NOMO-1 treated with DMSO at 0.1 percent for 48 hours (cell line): Measurements from ENCODE around the gene PREX1.
"Not testable (repeated sequence)": the region's sequence is repeated elsewhere in the genome, so short reads cannot be mapped to it uniquely, and the experiment has no call there.

ENCODE experiments used
- DNase-seq: peaks from one replicate; lab custom pipeline; 2025; ENCODE audit not compliant: unreplicated experiment; lab: John Stamatoyannopoulos, UW

PREX1 gene

DNA sequence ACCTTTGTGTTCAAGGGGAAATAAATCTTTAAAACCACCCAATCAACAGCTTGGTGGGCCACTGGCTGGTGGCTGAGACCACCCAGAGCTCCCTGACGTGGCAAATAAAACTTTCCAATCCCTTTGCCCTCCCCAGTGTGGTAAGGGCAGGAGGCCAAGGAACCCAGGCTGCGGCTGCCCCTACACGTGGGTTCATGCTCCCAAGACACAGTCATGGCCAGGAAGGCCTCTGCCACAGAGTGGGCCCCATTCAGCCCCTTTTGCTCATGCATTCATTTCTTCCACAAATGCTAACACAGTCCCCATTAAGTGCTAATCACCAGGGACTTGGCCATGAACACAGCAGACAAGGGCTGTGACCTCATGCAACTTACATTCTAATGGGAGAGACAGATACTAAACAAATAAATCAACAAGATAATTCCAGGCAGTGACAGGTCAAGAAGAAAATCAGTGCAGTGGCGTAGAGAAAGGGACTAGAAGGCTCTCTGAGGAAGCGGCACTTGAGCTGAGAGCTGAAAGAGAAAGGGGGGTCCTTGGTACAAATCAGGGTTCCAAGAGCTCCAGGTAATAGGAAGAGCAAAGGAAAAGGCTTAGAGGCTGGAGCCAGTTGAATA, 13.8 kb downstream of the PREX1 start:
- DNase-seq: no peak

- DNase-seq: no peak
These were observed 14.4 kb downstream of the PREX1 start for GRCh38 chr20:48813446-48813747.

DNA sequence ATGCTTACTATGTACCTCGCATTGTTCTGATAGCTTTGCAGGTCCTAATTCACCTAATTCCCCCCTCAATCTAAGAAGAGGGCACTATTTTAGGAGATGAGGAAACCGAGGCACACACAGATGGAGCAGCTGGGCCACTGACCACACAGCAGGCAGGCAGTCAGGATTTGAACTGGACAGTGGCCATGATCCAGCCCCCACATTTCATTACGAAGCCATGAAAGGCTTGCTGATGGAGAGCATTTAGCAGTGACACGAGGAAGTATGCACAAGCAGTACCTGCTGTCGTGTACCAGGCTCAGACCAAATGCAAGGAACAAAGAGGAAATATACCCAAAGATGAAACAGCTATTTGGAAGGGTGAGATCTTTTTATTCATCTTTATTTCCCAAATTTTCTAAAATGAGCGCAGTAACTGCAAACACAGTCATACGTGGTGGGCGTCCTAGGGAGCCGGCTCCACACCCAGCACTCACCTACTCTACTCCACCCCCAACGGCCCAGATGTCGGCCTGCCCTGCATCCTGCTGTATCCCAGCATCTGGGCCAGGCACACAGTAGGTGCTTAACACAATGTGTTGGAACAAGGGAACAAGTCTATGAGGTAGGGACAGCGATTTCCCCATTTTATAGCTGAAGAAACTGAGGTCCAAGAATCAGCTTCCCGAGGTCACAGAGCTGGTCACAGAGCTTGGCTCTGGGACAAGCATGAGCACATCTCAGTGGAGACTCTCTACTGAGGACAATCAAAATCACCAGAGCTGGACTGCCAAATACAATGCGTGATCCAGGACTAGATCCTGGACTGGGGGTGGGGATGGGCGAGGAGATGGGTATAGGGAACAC, 15.0 kb downstream of the PREX1 start:
- no peak for DNase-seq

DNA sequence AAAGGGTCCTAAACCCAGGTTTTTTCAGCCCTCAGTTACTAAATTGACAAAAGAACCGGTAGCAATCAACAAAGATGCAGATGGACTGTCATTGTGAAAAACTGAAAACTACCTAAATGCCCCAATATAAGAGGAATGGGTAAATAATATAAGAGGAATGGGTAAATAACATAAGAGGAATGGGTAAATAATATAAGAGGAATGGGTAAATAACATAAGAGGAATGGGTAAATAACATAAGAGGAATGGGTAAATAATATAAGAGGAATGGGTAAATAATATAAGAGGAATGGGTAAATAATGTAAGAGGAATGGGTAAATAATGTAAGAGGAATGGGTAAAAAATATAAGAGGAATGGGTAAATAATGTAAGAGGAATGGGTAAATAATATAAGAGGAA, 15.7 kb downstream of the PREX1 start:
- not testable (repeated sequence) for DNase-seq

DNA sequence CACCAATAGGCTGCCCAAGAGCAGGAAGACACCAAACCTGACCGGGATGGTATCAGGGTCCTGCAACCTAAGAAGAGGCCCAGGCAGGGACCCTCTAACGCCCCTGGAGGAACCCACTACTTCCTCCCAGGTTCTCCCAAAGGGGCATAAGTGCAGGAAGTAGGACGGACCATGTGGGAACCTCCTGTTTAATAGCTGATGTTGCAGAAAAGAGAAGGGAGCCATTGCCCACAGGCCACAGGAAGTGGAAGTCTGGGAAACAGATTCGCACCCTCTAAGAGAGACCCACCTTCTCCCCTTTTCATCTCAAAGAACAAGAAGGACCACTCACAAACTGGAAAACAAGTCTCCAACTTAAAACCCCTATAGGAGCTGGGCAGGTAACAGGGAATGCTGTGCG, 18.1 kb downstream of the PREX1 start:
- DNase-seq: no peak

DNA sequence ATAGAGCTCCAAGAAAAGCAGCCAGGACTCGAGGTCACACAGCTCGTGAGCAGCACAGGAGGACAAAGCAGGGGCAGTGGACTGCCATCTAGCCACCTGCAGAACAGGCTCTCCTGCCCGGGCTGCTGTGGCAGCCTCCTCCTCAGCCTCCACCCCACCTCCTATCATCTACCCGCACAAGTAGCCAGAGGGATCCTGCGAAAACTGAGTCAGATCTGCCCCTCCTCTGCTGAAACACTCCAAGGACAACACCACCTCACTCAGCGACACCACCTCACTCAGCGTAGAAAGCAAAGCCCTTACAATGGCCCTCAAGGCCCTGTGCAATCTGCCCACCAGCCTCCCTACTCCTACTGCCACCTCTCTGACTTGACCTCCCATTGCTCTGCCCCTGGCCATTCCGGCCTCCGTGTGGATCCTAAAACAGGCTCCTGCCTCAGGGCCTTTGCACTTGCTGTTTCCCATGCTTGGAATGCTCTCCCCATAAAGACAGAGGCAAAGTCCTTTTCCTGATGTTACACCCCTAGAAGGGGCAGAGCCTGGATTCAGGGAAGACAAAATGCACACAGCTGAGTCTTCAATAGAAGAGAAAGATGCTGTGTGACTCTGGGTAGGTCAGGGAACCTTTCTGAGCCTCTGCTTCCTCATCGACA, 19.3 kb downstream of the PREX1 start:
- no peak for DNase-seq

DNA sequence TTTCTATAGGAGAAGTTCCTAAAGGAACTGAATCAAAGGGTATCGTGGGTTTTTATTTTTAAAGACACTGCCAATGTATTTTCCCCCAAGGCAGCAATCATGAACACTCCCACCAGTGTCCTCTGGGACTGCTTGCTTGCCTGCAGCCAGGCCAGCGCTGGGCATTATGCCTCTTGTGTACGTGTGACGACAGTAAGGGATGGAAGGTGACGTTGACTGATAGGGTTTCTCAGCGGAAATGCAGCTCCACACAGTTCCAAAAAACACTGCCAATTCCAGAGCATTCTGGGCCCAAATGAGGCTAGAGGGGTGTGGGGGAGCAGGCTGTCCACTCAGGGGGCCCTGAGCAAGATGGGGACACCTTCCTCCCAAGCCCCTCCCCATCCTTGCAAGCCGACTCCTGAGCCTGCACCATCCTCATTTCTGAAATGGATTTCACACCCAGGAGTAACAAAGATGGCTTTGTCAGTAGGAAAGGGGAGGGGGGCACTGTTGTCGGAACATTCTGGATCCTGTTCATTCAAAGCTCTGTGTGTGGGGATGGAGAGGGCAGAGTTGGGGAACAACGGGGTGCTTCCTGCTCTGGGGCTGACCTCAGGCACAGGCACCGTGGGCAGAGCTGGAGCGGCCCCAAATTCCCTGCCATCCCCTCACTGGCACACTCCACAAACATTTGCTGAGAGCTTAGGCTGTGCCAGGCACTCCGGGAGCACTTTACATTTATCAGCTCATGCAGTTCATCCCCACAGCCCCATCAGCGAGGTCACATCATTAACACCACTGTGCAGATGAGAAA, 20.0 kb downstream of the PREX1 start:
- DNase-seq: no peak

DNA sequence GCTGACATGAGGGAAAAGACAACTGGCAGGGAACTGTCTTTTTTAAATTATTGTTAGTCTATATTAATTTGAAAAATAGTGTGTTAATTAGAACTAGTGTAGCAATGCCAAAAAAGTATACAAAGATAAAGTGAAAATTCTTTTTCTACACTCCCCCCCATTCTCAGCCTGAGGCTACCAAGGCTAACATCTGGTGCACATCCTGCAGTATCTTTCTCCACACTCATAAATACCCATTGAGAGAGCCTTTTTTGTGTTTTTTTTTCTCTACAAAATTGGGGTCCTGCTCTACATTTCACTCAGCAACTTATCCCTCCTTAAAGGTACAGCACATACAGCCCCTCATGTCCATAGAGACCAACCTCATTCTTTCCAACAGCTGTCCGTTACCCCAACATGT, 20.7 kb downstream of the PREX1 start:
- no peak for DNase-seq

- no peak for DNase-seq
These were observed 22.1 kb downstream of the PREX1 start for GRCh38 chr20:48805716-48806115.

GRCh38 chr20:48805286-48805685, 22.5 kb downstream of the PREX1 start:
- DNase-seq: no peak

DNA sequence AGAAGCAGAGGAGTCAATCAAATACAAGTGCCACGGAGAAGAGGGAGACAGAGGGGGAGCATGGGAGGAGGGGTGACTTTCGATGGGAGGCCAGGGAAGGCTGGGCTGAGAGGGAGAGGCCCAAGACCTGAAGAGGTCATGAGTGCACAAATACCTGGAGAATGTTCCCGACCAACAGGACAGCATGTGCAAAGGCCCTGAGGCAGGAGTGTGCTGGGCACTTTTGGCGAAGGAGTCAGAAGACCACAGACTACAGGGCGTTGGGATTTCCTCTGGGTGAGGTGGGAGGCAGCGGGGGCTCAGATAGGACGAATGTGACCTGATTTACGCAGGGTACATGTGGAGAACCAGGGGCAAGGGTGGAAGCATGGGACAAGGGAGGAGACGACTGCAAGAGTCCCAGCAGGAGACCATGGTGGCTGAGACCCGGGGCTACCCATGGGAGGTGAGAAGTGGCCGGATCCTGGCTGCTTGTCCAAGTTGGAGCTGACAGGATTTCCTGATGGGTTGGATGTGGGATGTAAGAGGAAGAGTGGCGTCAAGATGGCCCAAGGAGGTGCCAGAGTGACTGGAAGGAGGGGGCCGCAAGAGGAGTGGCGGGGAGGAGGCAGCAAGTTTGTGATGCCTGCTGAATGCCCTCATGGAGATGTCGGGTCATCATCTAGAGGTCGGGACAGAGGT, 23.4 kb downstream of the PREX1 start:
- DNase-seq: no peak

GRCh38 chr20:48803176-48804053, 24.4 kb downstream of the PREX1 start:
- no peak for DNase-seq

GRCh38 chr20:48802647-48803046, 25.2 kb downstream of the PREX1 start:
- no peak for DNase-seq

DNA sequence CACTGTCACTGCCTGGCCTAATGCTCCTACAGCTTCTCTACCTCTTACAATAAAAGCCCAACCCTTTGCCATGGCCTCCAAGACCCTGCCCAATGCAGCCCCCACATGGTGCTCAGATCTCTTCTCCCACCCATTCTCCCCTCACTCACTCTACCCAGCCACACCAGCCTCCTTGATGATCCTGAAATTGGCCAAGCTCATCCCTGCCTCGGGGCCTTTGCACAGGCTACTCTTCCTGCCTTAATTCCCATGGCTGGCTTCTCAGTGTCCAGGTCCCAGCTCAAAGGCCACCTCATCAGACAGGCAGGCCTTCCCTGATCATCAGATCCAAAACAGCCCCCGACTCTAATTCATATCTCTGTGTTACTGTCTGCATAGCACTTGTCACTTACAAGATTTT, 25.6 kb downstream of the PREX1 start:
- DNase-seq: no peak

GRCh38 chr20:48801197-48801596, 26.6 kb downstream of the PREX1 start:
- no peak for DNase-seq

DNA sequence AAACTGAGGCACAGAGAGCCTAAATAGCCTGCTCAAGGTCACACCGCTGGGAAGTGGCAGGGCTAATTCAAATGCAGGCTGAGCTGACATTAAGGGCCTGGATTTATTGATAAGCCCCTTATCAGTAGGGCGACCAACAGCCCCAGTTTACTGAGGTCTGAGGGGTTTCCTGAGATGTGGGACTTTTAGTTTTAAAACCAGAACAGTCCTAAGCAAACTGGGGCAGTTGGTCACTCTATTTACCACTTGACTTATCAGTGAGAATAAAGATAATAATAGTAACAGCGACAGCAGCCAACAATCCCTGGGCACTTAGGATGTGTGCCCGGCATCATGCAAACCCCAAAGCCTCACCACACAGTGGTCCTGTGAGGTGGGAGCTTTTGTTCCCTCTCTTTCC, 27.6 kb downstream of the PREX1 start:
- no peak for DNase-seq

- DNase-seq: no peak
These were observed 28.3 kb downstream of the PREX1 start for GRCh38 chr20:48799328-48800105.

DNA sequence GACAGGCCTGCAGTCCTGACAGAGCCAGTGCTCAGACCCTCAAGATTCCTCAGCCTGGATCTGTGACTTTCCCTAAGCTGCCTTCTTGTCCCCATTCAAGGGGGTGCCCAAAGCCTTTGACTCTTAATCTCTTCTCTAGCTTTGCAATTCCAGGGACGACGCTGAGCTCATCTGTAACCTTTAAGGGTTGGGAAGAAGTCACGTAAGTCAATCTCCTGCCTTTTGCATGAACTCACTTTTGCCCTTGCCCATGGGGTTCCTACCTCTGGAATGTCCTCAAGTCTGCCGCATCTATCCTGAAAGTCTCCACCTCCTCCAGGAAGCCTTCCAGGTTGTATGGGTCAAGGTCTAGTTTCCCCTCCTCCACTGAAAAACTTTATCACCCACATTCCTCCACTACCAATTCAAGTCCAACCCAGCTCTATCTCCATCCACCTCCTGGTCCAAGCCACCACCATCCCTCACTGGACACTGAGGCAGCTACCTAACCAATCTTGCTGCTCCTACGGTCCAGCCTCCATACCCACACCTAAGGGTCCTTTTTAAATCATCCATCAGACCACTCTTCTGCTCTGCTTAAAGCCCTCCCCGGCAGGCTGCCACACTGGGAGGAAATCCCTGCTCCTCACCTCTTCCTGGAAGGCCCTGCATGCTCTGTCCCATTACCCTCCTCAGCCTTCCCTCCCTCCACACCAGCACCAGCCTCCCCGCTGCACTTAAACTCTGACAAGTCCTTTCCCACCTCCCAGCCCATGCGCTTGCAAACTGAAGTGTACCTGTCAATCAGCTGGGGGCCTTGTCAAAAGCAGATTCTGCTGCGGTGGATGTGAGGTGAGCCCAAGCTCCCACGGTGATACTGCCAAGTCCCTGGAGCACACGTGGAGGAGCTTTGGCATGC, 29.7 kb downstream of the PREX1 start:
- DNase-seq: no peak
